ENCODE results near the gene PPP3CB.
"Not testable (repeated sequence)": the region's sequence is repeated elsewhere in the genome, so short reads cannot be mapped to it uniquely, and the experiment has no call there.

The PPP3CB gene

DNA sequence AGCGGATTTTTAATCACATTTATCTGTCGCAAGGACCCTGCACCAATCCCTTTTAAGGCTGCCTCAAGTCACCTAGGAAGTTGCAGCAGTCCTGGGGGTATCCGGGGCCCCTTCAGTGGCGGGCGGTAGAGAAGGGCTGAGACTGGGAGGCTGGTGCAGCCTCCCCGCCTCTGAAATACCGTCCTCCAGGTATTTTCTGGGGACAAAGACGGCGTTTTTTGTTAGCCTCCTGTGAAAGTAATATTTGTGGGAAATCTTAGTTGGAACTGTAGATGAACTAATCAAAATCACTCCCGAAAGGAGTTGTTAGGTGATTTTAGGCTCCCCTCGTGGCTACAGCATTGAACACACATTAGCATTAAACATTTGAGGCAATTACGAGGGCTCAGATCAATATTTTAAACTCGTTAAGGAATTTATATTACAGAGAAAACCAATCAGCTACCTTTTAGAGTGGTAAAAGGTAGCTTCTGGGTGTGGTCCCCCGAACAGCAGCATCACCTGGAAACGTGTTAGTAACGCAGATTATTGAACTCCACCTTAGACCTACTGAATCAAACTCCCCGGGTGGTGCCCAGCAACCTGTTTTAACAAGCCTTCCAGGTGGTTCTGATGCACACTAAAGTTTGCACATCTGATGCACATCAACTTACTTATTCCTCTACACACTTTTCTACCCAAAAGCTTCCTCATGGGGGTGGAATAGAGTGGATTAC lies 81.4 kb downstream of the PPP3CB start:
- Mint-ChIP-seq H3K4me1 (ENCODE audit: low read depth) (peaks cover 48% of the 10 kb centered on the region), H3K27ac (peak overlapping the region; percentile 89), H3K4me3 (peak overlapping the region; percentile 89), H3K27me3 (peaks cover 5% of the 10 kb centered on the region), H3K9me3 (no peaks in the 10 kb centered on the region), H3K36me3 (ENCODE audit: low read depth) (peaks cover 42% of the 10 kb centered on the region)
- no peak for DNase-seq

DNA sequence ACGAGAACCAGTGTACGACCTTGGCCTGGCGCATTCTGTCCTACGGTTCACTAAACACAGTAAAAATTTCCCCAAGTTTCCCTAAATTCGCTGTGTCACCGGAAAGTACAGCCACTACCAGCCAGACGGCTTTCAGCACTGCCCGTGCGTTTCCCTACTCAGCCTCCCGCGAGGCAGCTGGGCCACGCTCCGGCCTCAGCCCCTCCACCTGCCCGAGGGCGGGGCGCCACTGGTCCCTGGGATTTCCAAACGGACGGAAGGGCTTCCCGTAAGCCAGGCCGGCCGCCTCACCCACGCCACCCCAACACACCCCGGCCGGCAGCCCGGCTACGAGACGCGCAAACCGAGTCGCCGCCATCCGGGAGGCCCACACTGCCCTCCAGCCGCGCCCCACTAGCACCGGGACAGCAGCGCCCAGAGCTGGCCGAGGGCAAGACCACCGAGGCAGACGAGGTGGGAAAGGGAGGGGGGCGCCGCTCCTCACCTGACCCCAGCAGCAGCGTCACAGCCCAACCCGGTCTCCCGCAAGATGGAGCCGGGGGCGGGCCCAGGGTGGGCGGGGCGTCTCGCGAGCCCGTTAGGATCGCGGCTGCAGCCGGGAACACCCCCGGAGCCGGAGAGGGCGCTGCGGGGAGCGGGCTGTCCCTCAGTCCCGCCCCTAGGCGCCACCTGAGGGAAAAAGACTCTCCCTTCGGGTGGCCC lies 82.1 kb downstream of the PPP3CB start, which contains the start of gene ANXA7:
TSS of gene ANXA7 (minus strand) at position 531 of the 702 bp plus-strand sequence. CDS start 13,202 bp downstream, outside the sequence.
- peak within 1 kb of the TSS; percentile 95 for H3K27ac Mint-ChIP-seq
- peaks cover 55% of the 10 kb centered on the region for H3K4me1 Mint-ChIP-seq (ENCODE audit: low read depth)
- peaks cover 5% of the 10 kb centered on the region for H3K27me3 Mint-ChIP-seq
- no peaks in the 10 kb centered on the region for H3K9me3 Mint-ChIP-seq
- peak within 1 kb of the TSS; percentile 89 for H3K4me3 Mint-ChIP-seq
- peak; percentile 96 for DNase-seq
- H3K36me3 Mint-ChIP-seq (ENCODE audit: low read depth), result peaks cover 47% of the 10 kb centered on the region

GRCh38 chr10:73413108-73413527 lies 82.7 kb downstream of the PPP3CB start:
- no peaks in the 10 kb centered on the region for H3K9me3 Mint-ChIP-seq
- H3K27me3 Mint-ChIP-seq, result peaks cover 5% of the 10 kb centered on the region
- peak overlapping the region; percentile 89 for H3K4me3 Mint-ChIP-seq
- DNase-seq, result peak; percentile 36
- H3K4me1 Mint-ChIP-seq (ENCODE audit: low read depth), result peaks cover 58% of the 10 kb centered on the region
- peaks cover 47% of the 10 kb centered on the region for H3K36me3 Mint-ChIP-seq (ENCODE audit: low read depth)
- H3K27ac Mint-ChIP-seq, result peak overlapping the region; percentile 95

DNA sequence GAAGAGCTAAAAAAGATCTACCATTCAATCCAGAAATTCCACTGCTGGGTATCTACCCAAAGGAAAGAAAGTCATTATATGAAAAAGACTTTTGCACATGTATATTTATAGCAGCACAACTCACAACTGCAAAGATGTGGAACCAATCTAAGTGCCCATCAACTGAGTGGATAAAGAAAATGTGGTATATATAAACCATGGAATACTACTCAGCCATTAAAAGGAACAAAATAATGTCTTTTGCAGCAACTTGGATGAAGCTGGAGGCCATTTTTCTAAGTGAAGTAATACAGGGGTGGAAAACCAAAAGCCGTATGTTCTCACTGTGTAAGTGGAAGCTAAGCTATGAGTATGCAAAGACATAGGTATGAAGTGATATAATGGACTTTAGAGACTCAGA lies 84.9 kb downstream of the PPP3CB start:
- H3K27ac Mint-ChIP-seq, result no peak overlapping the region
- no peaks in the 10 kb centered on the region for H3K9me3 Mint-ChIP-seq
- H3K27me3 Mint-ChIP-seq, result peaks cover 5% of the 10 kb centered on the region
- DNase-seq, result no peak
- peaks cover 75% of the 10 kb centered on the region for H3K4me1 Mint-ChIP-seq (ENCODE audit: low read depth)
- peaks cover 65% of the 10 kb centered on the region for H3K36me3 Mint-ChIP-seq (ENCODE audit: low read depth)
- no peak overlapping the region for H3K4me3 Mint-ChIP-seq

DNA sequence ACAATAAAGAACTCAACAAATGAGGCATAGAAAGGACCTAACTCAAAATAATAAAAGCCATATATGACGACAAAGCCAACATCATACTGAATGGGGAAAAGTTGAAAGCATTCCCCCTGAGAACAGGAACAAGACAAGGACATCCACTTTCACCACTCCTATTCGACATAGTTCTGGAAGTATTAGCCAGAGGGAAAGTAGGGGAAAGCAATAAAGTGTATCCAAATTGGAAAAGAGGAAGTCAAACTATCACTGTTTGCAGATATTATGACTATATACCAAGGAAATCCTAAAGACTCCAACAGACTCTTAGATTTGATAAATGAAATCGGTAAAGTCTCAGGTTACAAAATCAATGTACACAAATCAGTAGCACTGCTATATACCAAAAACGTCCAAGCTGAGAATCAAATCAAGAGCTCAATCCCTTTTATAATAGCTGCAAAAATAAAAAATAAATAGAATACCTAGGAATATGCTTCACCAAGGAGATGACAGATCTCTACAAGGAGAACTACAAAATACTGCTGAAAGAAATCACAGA lies 86.8 kb downstream of the PPP3CB start:
- H3K4me3 Mint-ChIP-seq, result no peak overlapping the region
- H3K4me1 Mint-ChIP-seq (ENCODE audit: low read depth), result peaks cover 73% of the 10 kb centered on the region
- no peaks in the 10 kb centered on the region for H3K9me3 Mint-ChIP-seq
- no peaks in the 10 kb centered on the region for H3K27me3 Mint-ChIP-seq
- DNase-seq, result no peak
- H3K27ac Mint-ChIP-seq, result no peak overlapping the region
- H3K36me3 Mint-ChIP-seq (ENCODE audit: low read depth), result peaks cover 65% of the 10 kb centered on the region

- no peak for DNase-seq
- H3K27ac Mint-ChIP-seq, result no peak overlapping the region
- H3K36me3 Mint-ChIP-seq (ENCODE audit: low read depth), result peaks cover 62% of the 10 kb centered on the region
- no peaks in the 10 kb centered on the region for H3K9me3 Mint-ChIP-seq
- no peaks in the 10 kb centered on the region for H3K27me3 Mint-ChIP-seq
- H3K4me3 Mint-ChIP-seq, result no peak overlapping the region
- H3K4me1 Mint-ChIP-seq (ENCODE audit: low read depth), result peaks cover 79% of the 10 kb centered on the region
Observed at GRCh38 chr10:73408061-73408460, 87.8 kb downstream of the PPP3CB start.

GRCh38 chr10:73407495-73407894 lies 88.3 kb downstream of the PPP3CB start:
- Mint-ChIP-seq H3K4me1 (ENCODE audit: low read depth) (peaks cover 77% of the 10 kb centered on the region), H3K36me3 (ENCODE audit: low read depth) (peaks cover 58% of the 10 kb centered on the region), H3K27ac (no peak overlapping the region), H3K9me3 (no peaks in the 10 kb centered on the region), H3K27me3 (no peaks in the 10 kb centered on the region), H3K4me3 (no peak overlapping the region)
- DNase-seq, result no peak

DNA sequence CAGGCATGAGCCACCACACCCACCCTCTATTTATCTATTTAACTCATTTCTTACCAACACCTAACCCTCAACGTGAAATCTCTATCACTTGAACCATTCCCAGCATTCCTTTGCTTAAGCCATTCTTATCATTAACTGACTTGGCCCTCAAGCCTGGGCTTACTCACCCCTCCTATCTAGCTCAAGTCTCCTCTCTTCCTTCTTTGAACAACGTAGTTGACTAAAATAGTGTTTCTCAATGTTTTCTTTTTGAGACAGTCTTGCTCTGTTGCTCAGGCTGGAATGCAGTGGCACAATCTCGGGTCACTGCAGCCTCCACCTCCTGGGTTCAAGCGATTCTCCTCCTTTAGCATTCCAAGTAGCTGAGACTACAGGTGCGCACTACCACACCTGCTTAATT lies 89.0 kb downstream of the PPP3CB start:
- Mint-ChIP-seq H3K27ac (peak overlapping the region; percentile 14), H3K9me3 (no peaks in the 10 kb centered on the region), H3K36me3 (ENCODE audit: low read depth) (peaks cover 53% of the 10 kb centered on the region), H3K4me3 (no peak overlapping the region), H3K4me1 (ENCODE audit: low read depth) (peaks cover 72% of the 10 kb centered on the region), H3K27me3 (no peaks in the 10 kb centered on the region)
- no peak for DNase-seq

- H3K4me1 Mint-ChIP-seq (ENCODE audit: low read depth), result peaks cover 61% of the 10 kb centered on the region
- no peak overlapping the region for H3K27ac Mint-ChIP-seq
- no peak for DNase-seq
- no peak overlapping the region for H3K4me3 Mint-ChIP-seq
- H3K36me3 Mint-ChIP-seq (ENCODE audit: low read depth), result peaks cover 49% of the 10 kb centered on the region
- no peaks in the 10 kb centered on the region for H3K27me3 Mint-ChIP-seq
- no peaks in the 10 kb centered on the region for H3K9me3 Mint-ChIP-seq
Observed at GRCh38 chr10:73405556-73405955, 90.3 kb downstream of the PPP3CB start.

DNA sequence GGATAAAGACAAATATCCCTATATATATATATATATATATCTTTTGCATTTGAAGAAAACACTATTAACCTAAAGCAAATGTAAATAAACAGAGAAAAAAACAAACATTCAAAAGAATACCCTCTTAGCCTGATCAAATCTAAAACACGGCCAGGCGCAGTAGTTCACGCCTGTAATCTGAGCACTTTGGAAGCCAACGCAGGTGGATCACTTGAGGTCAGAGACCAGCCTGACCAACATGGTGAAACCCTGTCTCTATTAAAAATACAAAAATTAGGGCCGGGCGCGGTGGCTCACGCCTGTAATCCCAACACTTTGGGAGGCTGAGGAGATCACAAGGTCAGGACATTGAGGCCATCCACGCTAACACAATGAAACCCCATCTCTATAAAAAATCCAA lies 91.1 kb downstream of the PPP3CB start:
- Mint-ChIP-seq H3K27ac (peak overlapping the region; percentile 47), H3K4me1 (ENCODE audit: low read depth) (peaks cover 55% of the 10 kb centered on the region), H3K27me3 (no peaks in the 10 kb centered on the region), H3K4me3 (no peak overlapping the region), H3K9me3 (no peaks in the 10 kb centered on the region), H3K36me3 (ENCODE audit: low read depth) (peaks cover 49% of the 10 kb centered on the region)
- no peak for DNase-seq

DNA sequence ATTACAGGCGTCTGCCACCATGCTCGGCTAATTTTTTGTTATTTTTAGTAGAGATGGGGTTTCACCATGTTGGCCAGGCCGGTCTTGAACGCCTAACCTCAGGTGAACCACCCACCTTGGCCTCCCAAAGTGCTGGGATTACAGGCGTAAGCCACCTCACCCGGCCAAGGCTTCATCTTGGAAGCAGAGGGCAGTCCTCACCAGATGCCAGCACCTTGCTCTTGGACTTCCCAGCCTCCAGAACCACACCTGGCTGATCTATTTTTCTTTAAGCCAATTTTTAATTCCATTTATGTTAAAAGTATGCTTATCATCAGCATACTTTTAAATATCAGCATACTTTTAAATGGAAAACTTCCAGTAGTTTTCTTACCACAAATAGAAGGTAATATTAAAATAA lies 94.2 kb downstream of the PPP3CB start:
- no peaks in the 10 kb centered on the region for H3K9me3 Mint-ChIP-seq
- DNase-seq, result no peak
- peaks cover 29% of the 10 kb centered on the region for H3K4me1 Mint-ChIP-seq (ENCODE audit: low read depth)
- peaks cover 53% of the 10 kb centered on the region for H3K36me3 Mint-ChIP-seq (ENCODE audit: low read depth)
- no peak overlapping the region for H3K4me3 Mint-ChIP-seq
- no peak overlapping the region for H3K27ac Mint-ChIP-seq
- H3K27me3 Mint-ChIP-seq, result no peaks in the 10 kb centered on the region

GRCh38 chr10:73399063-73399462 lies 96.8 kb downstream of the PPP3CB start:
- peaks cover 16% of the 10 kb centered on the region for H3K4me1 Mint-ChIP-seq (ENCODE audit: low read depth)
- H3K9me3 Mint-ChIP-seq, result no peaks in the 10 kb centered on the region
- no peaks in the 10 kb centered on the region for H3K27me3 Mint-ChIP-seq
- H3K27ac Mint-ChIP-seq, result peak overlapping the region; percentile 33
- DNase-seq, result no peak
- peaks cover 74% of the 10 kb centered on the region for H3K36me3 Mint-ChIP-seq (ENCODE audit: low read depth)
- no peak overlapping the region for H3K4me3 Mint-ChIP-seq

GRCh38 chr10:73398024-73398423 lies 97.8 kb downstream of the PPP3CB start:
- no peaks in the 10 kb centered on the region for H3K27me3 Mint-ChIP-seq
- peaks cover 81% of the 10 kb centered on the region for H3K36me3 Mint-ChIP-seq (ENCODE audit: low read depth)
- H3K4me1 Mint-ChIP-seq (ENCODE audit: low read depth), result peaks cover 10% of the 10 kb centered on the region
- DNase-seq, result no peak
- no peaks in the 10 kb centered on the region for H3K9me3 Mint-ChIP-seq
- H3K4me3 Mint-ChIP-seq, result no peak overlapping the region
- H3K27ac Mint-ChIP-seq, result no peak overlapping the region

- H3K36me3 Mint-ChIP-seq (ENCODE audit: low read depth), result peaks cover 94% of the 10 kb centered on the region
- H3K4me3 Mint-ChIP-seq; H3K27ac Mint-ChIP-seq; DNase-seq; H3K27me3 Mint-ChIP-seq; H3K4me1 Mint-ChIP-seq (ENCODE audit: low read depth); H3K9me3 Mint-ChIP-seq: not testable (repeated sequence)
Observed at GRCh38 chr10:73394325-73394724, 101.5 kb downstream of the PPP3CB start.

DNA sequence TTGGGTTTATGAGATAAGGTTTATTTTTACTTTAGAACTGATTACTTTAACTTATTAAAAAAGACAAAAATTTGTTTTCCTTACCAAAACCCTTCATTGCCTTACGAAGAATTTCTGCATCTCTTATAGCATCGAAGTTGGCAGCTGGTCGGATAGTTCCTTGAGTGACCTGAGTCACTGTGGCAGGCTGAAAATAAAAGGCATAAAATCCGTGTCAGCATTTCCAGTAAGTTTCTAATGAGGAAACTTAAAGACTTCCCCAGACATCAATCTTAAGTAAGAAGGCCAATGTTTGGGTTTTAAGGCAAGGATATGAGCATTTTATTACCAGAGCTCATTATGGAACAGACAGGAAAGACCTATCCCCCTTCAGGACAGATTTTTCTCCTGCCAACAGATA lies 107.6 kb downstream of the PPP3CB start:
- Mint-ChIP-seq H3K4me1 (ENCODE audit: low read depth) (peaks cover 2% of the 10 kb centered on the region), H3K4me3 (no peak overlapping the region), H3K27me3 (no peaks in the 10 kb centered on the region), H3K27ac (peak overlapping the region; percentile 26), H3K9me3 (no peaks in the 10 kb centered on the region), H3K36me3 (ENCODE audit: low read depth) (peaks cover 94% of the 10 kb centered on the region)
- no peak for DNase-seq

Data from activated T-cell treated with anti-CD3 and anti-CD28 coated beads, Interleukin-2, amount 50 U/mL, for 24 hours (primary cell).